Natural killer cell (primary cell): Measurements from ENCODE around the gene ABCB9. TPM values are rescaled to one million over a fixed set of nuclear protein-coding genes. Genes with fewer than 3 reads are reported as not detected.
A peak's percentile ranks its signal among the peaks of the same experiment; 100 is the strongest.

Source experiments
- ATAC-seq, 3 donors: fragments of 150-1000 bp in 2 of 3; fragments of 200-7000 bp in 1 of 3; cut with Tn5 transposase; 1 replicate in 1 of 3; 2 replicates in 2 of 3; pipeline ENCODE4 v1.10.0; 2021; ENCODE audit warnings: mild to moderate bottlenecking in 2 of 3, moderate library complexity in 2 of 3
- DNase-seq, 2 donors: peaks; one replicate each; pipeline versions ENCODE4 v3.0.0 to v3.0.0-alpha.2; 2013 to 2021; ENCODE audit warnings: mixed read lengths in 1 of 2
- H3K27ac ChIP-seq: one replicate; pipeline ENCODE4 v1.5.1; 2013; ENCODE audit warnings: mild to moderate bottlenecking, low read length
- H3K27me3 ChIP-seq: one replicate; pipeline ENCODE4 v1.6.1; 2013; ENCODE audit warnings: low read length; ENCODE audit not compliant: control insufficient read depth, insufficient read depth
- H3K36me3 ChIP-seq: one replicate; pipeline ENCODE4 v1.6.1; 2013; ENCODE audit warnings: low read length; ENCODE audit not compliant: control insufficient read depth, insufficient read depth
- H3K4me1 ChIP-seq: one replicate; pipeline ENCODE4 v1.6.1; 2013; ENCODE audit warnings: low read length; ENCODE audit not compliant: control insufficient read depth, insufficient read depth
- H3K4me3 ChIP-seq: one replicate; pipeline ENCODE4 v1.5.1; 2013; ENCODE audit warnings: low read length
- H3K9me3 ChIP-seq: one replicate; pipeline ENCODE4 v1.6.1; 2013; ENCODE audit warnings: low read length; ENCODE audit not compliant: control insufficient read depth, insufficient read depth
- H3K27ac Mint-ChIP-seq, 2 donors: one replicate each; pipeline ENCODE4 v1.8.0; 2022; ENCODE audit warnings: mild to moderate bottlenecking in 2 of 2, mixed read lengths in 2 of 2, moderate library complexity in 1 of 2
- H3K27me3 Mint-ChIP-seq, 2 donors: one replicate each; pipeline ENCODE4 v1.8.0; 2022; ENCODE audit warnings: low read depth in 2 of 2, mixed read lengths in 2 of 2
- H3K36me3 Mint-ChIP-seq: one replicate; pipeline ENCODE4 v1.8.0; 2022; ENCODE audit warnings: mixed read lengths
- H3K4me1 Mint-ChIP-seq, 2 donors: one replicate each; pipeline ENCODE4 v1.8.0; 2022; ENCODE audit warnings: mixed read lengths in 2 of 2
- H3K4me3 Mint-ChIP-seq: one replicate; pipeline ENCODE4 v1.8.0; 2022; ENCODE audit warnings: mild to moderate bottlenecking, moderate library complexity, mixed read lengths
- H3K9me3 Mint-ChIP-seq, 2 donors: one replicate each; pipeline ENCODE4 v1.8.0; 2022; ENCODE audit warnings: mixed read lengths in 2 of 2
- WGBS: methylation state at CpG from one replicate; pipeline ENCODE4 v1.1.7; 2013; ENCODE audit warnings: missing lambda C conversion rate; ENCODE audit not compliant: insufficient coverage; 5-methylcytosine and 5-hydroxymethylcytosine counted together
- intact Hi-C: fragments of 100-400 bp; cut with micrococcal nuclease; formaldehyde crosslinking; loops from one replicate; pipeline ENCODE4 v1.14.2; 2022
- total RNA-seq, 4 donors: library from RNA; stranded (reverse); fragments of 120-200 nt in 1 of 4; gene quantifications; one replicate each; pipeline versions ENCODE4 v1.2.3 to v1.2.4, GENCODE V29; 2013 to 2022
- TF ChIP-seq, protein P1 (sequence below): fragments of 200-600 bp; IDR thresholded peaks from one replicate; pipeline ENCODE4 v1.8.0; 2022; ENCODE audit warnings: antibody characterized with exemption

Gene ABCB9
- total RNA-seq, 3 donors from 2014 or later (not counting 1 experiment from before 2014, with no cell fraction given) = 2.4 to 4.0 (median 3.3) TPM

DNA sequence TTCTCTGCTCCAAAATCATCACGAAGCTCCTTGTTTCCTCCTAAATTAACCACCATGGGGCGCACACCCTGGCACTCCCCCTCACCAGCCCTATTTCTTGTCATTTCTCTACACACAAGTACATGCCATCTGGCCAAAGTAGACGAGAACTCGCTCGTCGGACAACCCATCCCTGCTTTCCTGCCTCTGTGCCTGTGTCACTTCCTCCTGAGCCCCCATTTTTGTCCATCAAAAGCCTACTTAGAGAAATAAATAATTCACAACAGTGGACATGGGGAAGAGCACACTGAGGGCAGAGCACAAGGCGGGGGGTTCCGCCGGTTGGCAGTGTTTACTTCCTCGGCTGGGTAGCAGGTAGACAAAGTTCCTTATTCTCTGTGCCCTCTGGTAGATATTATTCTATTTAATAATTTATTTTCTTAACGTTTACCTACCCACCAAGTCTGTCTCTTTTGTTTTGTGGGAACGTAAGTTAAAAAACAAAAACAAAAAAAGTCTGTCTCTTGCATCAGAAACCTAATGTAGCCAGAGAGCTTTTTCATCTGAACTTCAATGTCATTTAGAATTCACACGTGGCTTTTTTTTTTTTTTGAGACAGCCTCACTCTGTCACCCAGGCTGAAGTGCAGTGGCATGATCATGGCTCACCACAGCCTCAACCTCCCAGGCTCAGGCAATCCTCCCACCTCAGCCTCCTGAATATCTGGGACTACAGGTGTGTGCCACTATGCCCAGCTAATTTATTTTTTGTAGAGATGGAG is 76.3 kb downstream of the ABCB9 start:
- no peaks in the 10 kb centered on the region for H3K9me3 ChIP-seq
- H3K4me3 ChIP-seq = no peak overlapping the region
- no peaks in the 10 kb centered on the region for H3K36me3 ChIP-seq
- 23% methylated on average over 8 of the region's 13 CpGs for WGBS
- Mint-ChIP-seq H3K9me3 (no peaks in the 10 kb centered on the region), H3K27me3 (no peaks in the 10 kb centered on the region), H3K4me3 (peak overlapping the region; percentile 90), H3K4me1 (peaks cover 87 to 88% of the 10 kb centered on the region in 2 donors), H3K27ac (peak overlapping the region; percentile 87 to 100), H3K36me3 (no peaks in the 10 kb centered on the region)
- DNase-seq (no peak), ATAC-seq (peak; percentile 37 to 58 (median 52))
- H3K27ac ChIP-seq = peak overlapping the region; percentile 12
- intact Hi-C loops = loop anchor here (1.0 kb wide), 1 partner anchor 8 kb away; no protein-coding TSS in a partner anchor
- TF ChIP-seq, protein P1, sequence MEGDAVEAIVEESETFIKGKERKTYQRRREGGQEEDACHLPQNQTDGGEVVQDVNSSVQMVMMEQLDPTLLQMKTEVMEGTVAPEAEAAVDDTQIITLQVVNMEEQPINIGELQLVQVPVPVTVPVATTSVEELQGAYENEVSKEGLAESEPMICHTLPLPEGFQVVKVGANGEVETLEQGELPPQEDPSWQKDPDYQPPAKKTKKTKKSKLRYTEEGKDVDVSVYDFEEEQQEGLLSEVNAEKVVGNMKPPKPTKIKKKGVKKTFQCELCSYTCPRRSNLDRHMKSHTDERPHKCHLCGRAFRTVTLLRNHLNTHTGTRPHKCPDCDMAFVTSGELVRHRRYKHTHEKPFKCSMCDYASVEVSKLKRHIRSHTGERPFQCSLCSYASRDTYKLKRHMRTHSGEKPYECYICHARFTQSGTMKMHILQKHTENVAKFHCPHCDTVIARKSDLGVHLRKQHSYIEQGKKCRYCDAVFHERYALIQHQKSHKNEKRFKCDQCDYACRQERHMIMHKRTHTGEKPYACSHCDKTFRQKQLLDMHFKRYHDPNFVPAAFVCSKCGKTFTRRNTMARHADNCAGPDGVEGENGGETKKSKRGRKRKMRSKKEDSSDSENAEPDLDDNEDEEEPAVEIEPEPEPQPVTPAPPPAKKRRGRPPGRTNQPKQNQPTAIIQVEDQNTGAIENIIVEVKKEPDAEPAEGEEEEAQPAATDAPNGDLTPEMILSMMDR = no peak
- H3K4me1 ChIP-seq = peaks cover 76% of the 10 kb centered on the region
- H3K27me3 ChIP-seq = no peaks in the 10 kb centered on the region

DNA sequence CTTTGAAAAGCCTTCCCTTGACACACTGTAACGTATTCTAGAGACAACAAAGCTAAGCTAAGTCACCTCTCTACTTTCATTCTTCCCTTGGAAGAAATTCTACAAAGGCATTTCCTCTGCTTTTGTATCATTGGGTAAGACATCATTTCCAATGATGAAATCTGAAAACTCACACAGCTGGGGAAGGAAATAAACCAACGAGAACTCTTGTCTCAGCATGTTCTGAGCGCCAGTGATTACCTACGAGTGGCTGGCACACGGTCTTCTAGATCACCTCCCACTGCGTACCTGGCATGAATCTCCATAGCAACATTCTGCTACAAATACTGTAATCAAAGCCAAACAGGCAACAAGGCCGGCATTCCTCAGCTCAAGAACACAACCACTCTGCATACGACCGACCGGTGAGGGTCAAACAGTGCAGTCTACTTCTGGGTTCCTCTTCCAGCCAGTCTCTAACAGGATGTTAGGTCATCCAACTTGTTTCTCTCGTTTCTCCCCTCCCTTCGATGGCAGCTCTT is 78.0 kb downstream of the ABCB9 start:
- H3K27me3 Mint-ChIP-seq = no peaks in the 10 kb centered on the region
- no peaks in the 10 kb centered on the region for H3K36me3 Mint-ChIP-seq

DNA sequence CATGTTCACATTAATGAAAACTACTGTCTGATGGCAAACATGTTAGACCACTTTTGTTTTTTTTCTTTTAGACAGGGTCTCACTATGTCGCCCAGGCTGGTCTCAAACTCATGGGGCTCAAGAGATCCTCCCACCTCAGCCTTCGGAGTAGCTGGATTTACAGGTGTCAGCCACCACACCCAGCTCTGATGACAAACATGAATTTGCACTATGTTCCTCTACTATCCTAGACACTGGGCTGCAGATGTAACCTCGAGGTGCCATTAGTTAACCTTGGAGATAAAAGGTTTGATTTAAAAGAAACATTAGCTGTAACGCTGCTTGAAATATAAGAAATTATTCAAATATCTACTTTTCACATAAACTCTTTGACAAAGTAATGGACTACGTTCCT is 78.4 kb downstream of the ABCB9 start:
- Mint-ChIP-seq H3K9me3 (no peaks in the 10 kb centered on the region), H3K4me3 (peak overlapping the region; percentile 90), H3K27ac (peak overlapping the region; percentile 87 to 100), H3K4me1 (peaks cover 87% of the 10 kb centered on the region in 2 donors), H3K27me3 (no peaks in the 10 kb centered on the region), H3K36me3 (no peaks in the 10 kb centered on the region)
- TF ChIP-seq, protein P1 = no peak
- Histone ChIP-seq H3K27ac (peak overlapping the region; percentile 68), H3K9me3 (no peaks in the 10 kb centered on the region), H3K4me1 (peaks cover 71% of the 10 kb centered on the region), H3K4me3 (peak overlapping the region; percentile 4), H3K36me3 (no peaks in the 10 kb centered on the region), H3K27me3 (no peaks in the 10 kb centered on the region)
- no peak for DNase-seq
- intact Hi-C loops = loop anchor here (2.0 kb wide), 2 partner anchors 13 to 15 kb away; no protein-coding TSS in a partner anchor
- ATAC-seq = peak in 1 of 3 donors; percentile 5
- 38% methylated on average over 3 of the region's 5 CpGs for WGBS

More for the DNA sequence above, 78.0 kb downstream of the ABCB9 start:
- Histone ChIP-seq H3K36me3 (no peaks in the 10 kb centered on the region), H3K9me3 (no peaks in the 10 kb centered on the region), H3K27me3 (no peaks in the 10 kb centered on the region), H3K4me1 (peaks cover 72% of the 10 kb centered on the region), H3K4me3 (peak overlapping the region; percentile 4), H3K27ac (peak overlapping the region; percentile 68)
- peaks cover 84 to 85% of the 10 kb centered on the region in 2 donors for H3K4me1 Mint-ChIP-seq
- WGBS = 11% methylated on average over 12 of the region's 12 CpGs
- intact Hi-C loops = no loop called here
- peak overlapping the region; percentile 90 for H3K4me3 Mint-ChIP-seq
- peak overlapping the region; percentile 87 to 100 for H3K27ac Mint-ChIP-seq
- peak; percentile 50 to 78 (median 57) for ATAC-seq
- H3K9me3 Mint-ChIP-seq = no peaks in the 10 kb centered on the region
- DNase-seq = peak in 1 of 2 donors; percentile 87
- TF ChIP-seq, protein P1 = no peak
